Measurements from ENCODE around the gene DNAH11.

DNAH11 gene

DNA sequence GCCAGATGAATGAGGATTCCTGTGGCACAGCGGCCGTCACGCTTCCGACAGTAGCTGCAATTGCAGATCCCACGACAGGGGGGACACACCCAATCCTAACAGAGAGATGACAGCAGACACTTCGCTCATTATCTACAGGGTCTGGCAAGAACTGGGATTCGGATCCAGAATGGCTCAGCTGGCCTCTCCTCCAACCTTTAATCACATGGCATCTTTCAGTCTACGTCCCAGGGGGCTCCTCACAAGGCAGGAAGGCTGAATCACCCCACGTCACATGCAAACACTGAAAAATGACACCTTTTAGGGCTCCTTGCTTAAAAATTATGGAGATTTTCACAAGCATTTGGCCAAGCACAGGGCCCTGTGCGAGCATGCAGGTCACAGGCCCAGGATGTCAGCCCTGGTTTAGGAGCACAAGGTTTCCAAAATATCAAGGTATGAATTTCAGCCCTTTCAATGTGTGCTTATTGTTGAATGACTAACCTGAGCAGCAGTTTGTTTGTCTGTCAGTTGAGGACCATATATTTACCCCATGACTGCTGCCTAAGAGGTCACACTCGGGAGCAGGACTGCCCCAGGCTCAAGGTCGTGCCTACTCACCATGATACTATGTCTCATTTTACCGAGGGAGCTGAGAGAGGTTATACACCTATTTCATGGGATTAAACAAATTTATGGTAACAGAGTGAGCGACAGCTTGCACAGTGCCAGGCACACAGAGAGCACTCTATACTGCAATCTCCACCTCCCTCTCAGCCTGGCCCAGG, 360.4 kb downstream of the DNAH11 start:
- DNase-seq (ENCODE audit: insufficient read length, low spot score) (no peak), FAIRE-seq (no peak)
- TF ChIP-seq POLR2A (IDR thresholded peaks at IDR 0.05; ENCODE audit: low read depth, low read length): no peak

DNA sequence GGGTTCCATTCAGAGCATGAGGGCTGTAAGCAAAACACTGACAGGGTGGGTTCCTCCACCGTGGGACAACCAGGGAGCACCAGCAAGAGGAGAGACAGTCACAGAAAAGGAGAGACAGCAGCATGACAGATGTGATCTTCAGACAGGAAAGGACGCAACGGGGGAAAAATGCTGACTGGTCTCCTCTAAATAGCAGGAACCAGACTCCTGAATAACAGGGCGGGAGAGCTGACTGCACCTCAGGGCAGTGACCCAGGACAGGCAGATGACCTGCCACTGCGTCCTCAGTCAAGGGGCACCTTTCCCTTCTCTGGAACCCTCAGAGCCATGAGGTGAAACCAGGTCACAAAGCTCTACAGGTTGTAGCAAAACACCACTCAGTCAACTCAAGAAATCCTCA, 365.9 kb downstream of the DNAH11 start:
- DNase-seq (ENCODE audit: insufficient read length, low spot score): no peak
- no peak for FAIRE-seq
- TF ChIP-seq POLR2A (IDR thresholded peaks at IDR 0.05; ENCODE audit: low read depth, low read length): no peak

DNA sequence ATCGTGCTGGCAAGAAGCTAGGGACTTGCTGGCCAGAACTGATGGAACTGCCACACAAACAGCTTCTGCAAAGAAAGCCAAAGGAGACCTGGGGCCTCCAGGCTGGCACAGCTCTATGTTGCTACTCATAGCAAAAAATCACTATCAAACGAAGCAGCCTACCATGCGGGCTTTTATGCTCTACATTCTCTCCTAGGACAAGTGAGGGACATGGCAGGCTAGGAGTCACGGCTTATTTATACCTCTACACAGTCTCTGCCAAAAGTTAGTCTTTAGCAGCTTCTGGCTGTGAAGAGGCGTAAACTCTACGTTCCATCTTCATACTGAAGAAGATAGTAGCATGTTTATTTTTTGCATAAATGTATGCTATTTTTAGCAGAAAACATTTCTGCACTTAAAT, 367.4 kb downstream of the DNAH11 start:
- no peak for TF ChIP-seq POLR2A (IDR thresholded peaks at IDR 0.05; ENCODE audit: low read depth, low read length)
- DNase-seq (ENCODE audit: insufficient read length, low spot score) (no peak), FAIRE-seq (no peak)

DNA sequence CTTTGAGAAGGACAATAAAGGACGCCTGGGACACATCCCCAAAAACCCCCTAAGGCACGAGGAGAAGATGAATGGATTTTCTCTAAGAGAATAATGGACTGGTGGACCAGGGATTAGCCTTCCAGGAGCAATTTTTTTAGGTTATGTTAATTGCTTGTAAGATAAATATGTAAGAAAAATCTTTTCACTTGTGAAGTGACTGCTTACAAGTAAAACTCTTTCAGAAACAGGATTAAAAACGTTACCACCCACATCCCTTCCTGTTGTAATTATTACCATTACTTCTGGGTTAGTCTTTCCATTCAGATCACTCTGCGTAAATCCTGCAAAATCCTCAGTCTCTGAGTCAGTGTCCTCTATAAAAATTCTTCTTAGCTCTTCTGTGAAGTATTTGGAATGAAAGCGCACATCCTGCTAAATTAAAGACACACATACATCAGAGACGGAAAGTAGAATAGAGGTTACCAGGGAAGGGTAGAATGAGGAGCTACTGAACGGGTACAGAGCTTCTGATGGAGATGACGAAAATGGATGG, 368.6 kb downstream of the DNAH11 start:
- no peak for TF ChIP-seq POLR2A (IDR thresholded peaks at IDR 0.05; ENCODE audit: low read depth, low read length)
- no peak for DNase-seq (ENCODE audit: insufficient read length, low spot score)
- no peak for FAIRE-seq

GRCh38 chr7:21912305-21912704, 369.5 kb downstream of the DNAH11 start:
- no peak for FAIRE-seq
- DNase-seq (ENCODE audit: insufficient read length, low spot score): no peak
- TF ChIP-seq POLR2A (IDR thresholded peaks at IDR 0.05; ENCODE audit: low read depth, low read length): no peak

DNA sequence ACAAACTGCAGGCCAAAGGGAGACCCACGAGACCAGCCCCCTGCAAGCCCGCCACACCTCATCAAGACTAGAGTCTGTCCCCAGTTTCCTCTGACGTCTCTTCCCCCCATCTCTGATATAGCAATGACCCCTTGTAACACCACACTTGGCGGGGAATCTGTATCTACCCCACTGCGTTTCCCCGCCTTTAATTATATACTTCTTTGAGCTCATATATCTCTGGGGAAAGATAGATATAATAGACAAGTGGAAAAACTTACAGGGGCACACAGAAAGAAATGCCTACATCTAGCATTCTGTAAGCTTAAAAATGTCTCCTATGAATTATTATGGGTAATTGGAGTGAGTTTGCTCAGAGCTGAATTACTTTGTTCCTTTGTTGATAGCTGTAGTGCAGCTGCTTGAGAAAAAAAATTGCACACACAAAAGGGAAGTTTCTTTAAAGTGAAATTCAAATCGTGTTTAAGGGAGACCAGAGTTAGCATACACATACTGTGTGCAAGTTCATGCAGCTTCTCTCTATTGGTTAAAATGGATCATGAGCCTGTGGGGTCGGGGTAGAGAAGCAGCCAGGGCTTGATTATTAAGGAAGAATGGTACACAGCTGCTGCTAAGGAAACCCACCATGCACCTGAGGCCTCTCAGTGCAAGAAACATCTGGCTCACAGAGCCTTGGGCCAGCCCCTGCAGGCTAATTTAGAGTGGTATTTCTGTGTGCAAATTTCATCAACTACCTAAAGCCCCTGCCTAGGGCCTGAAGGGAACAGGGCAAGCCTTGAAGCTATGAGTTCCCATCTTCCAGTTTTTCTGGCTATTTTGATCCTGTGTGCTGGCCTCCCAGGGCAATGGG, 370.3 kb downstream of the DNAH11 start:
- no peak for FAIRE-seq
- no peak for DNase-seq (ENCODE audit: insufficient read length, low spot score)
- TF ChIP-seq POLR2A (IDR thresholded peaks at IDR 0.05; ENCODE audit: low read depth, low read length): no peak

DNA sequence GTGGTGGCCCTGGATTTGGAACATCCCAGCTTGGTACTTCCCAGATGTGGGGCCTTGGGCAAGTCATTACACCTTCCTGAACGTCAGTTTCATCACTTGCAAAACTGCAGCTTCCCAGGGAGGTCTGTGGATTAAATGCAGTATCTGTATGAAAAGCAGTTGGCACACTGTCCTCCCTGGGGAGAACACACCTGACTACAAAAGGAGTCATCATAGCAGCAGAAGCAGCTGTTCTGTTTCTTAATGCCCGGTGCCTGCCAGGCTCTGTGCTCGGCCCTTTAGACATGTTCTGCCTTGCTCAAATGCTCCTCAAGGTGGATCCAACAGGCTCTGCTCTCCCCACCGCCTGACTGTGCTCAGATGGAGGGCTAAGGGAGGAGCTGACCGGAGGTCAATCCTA, 371.8 kb downstream of the DNAH11 start:
- DNase-seq (ENCODE audit: insufficient read length, low spot score) (no peak), FAIRE-seq (no peak)

DNA sequence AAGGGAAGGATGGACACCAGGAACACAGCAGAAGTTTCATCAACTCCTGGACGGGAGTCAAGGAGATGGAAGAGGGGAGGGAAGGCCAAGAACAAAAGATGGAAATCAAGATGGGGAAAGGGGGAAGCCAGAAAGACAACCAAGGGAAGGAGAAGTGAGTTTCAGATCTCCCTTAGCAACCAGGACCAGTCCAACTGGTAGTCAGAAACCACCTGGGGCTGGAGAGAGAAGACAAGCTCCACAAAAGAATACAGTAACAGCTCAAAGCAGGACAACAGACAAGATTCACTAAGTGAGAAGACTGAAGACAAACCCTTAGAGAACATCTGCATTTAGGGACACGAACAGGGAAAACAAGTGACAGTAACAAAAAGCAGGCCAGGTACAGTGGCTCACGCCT, 372.3 kb downstream of the DNAH11 start:
- TF ChIP-seq POLR2A (IDR thresholded peaks at IDR 0.05; ENCODE audit: low read depth, low read length): no peak
- no peak for DNase-seq (ENCODE audit: insufficient read length, low spot score)
- no peak for FAIRE-seq

More for the DNA sequence above, 371.8 kb downstream of the DNAH11 start:
- TF ChIP-seq POLR2A (IDR thresholded peaks at IDR 0.05; ENCODE audit: low read depth, low read length): no peak

GRCh38 chr7:21916176-21916575, 373.3 kb downstream of the DNAH11 start:
- DNase-seq (ENCODE audit: insufficient read length, low spot score): no peak
- TF ChIP-seq POLR2A (IDR thresholded peaks at IDR 0.05; ENCODE audit: low read depth, low read length): no peak
- FAIRE-seq: no peak

GRCh38 chr7:21916629-21917028, 373.8 kb downstream of the DNAH11 start:
- TF ChIP-seq POLR2A (IDR thresholded peaks at IDR 0.05; ENCODE audit: low read depth, low read length): no peak
- DNase-seq (ENCODE audit: insufficient read length, low spot score): no peak
- FAIRE-seq: no peak

DNA sequence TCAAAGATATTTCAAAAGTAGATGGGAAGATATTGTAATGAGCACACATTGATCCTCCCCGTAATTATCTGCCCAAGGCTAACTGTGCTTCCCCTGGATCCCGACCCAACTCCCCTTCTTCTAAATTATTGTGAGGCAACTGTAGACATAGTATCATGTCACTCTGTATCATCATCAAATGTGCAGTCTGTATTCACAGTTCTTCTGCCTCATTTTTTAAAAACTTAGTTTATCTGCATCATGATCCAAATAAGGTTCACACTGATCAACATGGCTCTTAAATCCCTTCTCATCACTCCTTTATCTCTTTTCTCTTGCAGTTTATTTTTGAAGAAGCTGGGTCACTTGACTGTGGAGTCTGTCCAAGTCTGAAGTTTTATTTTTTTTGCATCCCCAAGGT, 375.4 kb downstream of the DNAH11 start:
- no peak for TF ChIP-seq POLR2A (IDR thresholded peaks at IDR 0.05; ENCODE audit: low read depth, low read length)
- DNase-seq (ENCODE audit: insufficient read length, low spot score) (no peak), FAIRE-seq (no peak)

DNA sequence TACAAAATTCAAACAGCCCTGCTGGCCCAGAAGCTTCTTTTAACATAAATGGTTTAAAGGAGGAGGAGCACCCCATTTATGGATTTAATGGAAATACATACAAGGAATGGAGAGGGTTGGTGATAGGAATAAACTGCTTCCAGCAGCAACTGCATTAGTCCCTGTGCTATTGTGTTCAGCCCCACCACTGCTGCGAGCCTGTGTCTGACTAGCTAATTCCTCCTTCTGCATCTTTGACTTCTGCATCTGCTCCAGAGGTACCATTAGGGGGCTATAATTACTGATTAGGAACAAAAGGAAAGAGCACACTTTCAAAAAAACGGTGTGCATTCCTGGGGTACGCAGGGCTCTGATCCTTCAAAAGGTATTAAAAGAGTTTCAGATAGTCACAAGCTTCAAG, 378.1 kb downstream of the DNAH11 start:
- FAIRE-seq (no peak), DNase-seq (ENCODE audit: insufficient read length, low spot score) (no peak)
- no peak for TF ChIP-seq POLR2A (IDR thresholded peaks at IDR 0.05; ENCODE audit: low read depth, low read length)

GRCh38 chr7:21922605-21923004, 379.8 kb downstream of the DNAH11 start:
- FAIRE-seq (no peak), DNase-seq (ENCODE audit: insufficient read length, low spot score) (no peak)
- no peak for TF ChIP-seq POLR2A (IDR thresholded peaks at IDR 0.05; ENCODE audit: low read depth, low read length)

- no peak for DNase-seq (ENCODE audit: insufficient read length, low spot score)
These were observed 380.8 kb downstream of the DNAH11 start for GRCh38 chr7:21923658-21924057.

More at GRCh38 chr7:21923658-21924057, 380.8 kb downstream of the DNAH11 start:
- FAIRE-seq: peak; percentile 11
- TF ChIP-seq POLR2A (IDR thresholded peaks at IDR 0.05; ENCODE audit: low read depth, low read length): no peak
